Colonic mucosa (tissue), 4 donors: Measurements from ENCODE around the gene LILRB4. TPM values are rescaled to one million over a fixed set of nuclear protein-coding genes. Genes with fewer than 3 reads are reported as not detected.
"Not testable (repeated sequence)": the region's sequence is repeated elsewhere in the genome, so short reads cannot be mapped to it uniquely, and the experiment has no call there.

Experiments
- DNase-seq: peaks from one replicate; pipeline ENCODE4 v3.0.0-alpha.2; 2020
- H3K27ac ChIP-seq: fragments of 200-600 bp; one replicate; pipeline ENCODE4 v1.8.0; 2021
- H3K27me3 ChIP-seq: fragments of 200-600 bp; one replicate; pipeline ENCODE4 v1.8.0; 2021
- H3K36me3 ChIP-seq: fragments of 200-600 bp; one replicate; pipeline ENCODE4 v1.8.0; 2021
- H3K4me1 ChIP-seq: fragments of 200-600 bp; one replicate; pipeline ENCODE4 v1.8.0; 2021; ENCODE audit warnings: mild to moderate bottlenecking
- H3K4me3 ChIP-seq: fragments of 200-600 bp; one replicate; pipeline ENCODE4 v1.8.0; 2021
- H3K9ac ChIP-seq, 2 donors: one replicate each; pipeline ENCODE4 v1.7.0; 2013; ENCODE audit warnings: control low read depth in 2 of 2, low read depth in 2 of 2, low read length in 2 of 2
- H3K9me3 ChIP-seq: fragments of 200-600 bp; one replicate; pipeline ENCODE4 v1.8.0; 2021
- CTCF ChIP-seq: fragments of 200-600 bp; IDR thresholded peaks from one replicate; pipeline ENCODE4 v1.8.0; 2022; ENCODE audit warnings: antibody characterized with exemption, mild to moderate bottlenecking
- intact Hi-C: fragments of 100-400 bp; cut with DNase I; formaldehyde crosslinking; loops from one replicate; pipeline ENCODE4 v1.14.1; 2022
- total RNA-seq, 2 donors: library from RNA; stranded (reverse); fragmentation: NEBNext Ultra II Directional in 1 of 2; extraction: Animal tissue kit (Norgen Biotek cat#: 25700) in 1 of 2; gene quantifications; one replicate each; pipeline ENCODE4 v1.2.1, GENCODE V29; 2021
- donor health status: healthy.
- donor health status: DM: no; HTN: no; CAD: no.
- donor health status: DM: no; HTN: no; CAD: no.

LILRB4 gene
- total RNA-seq, 2 donors from 2014 or later: 1.4 to 2.8 TPM

GRCh38 chr19:54694648-54695047 lies 31.9 kb downstream of the LILRB4 start:
- H3K36me3 ChIP-seq: no peaks in the 10 kb centered on the region
- no peaks in the 10 kb centered on the region for H3K9me3 ChIP-seq
- no peak for TF ChIP-seq CTCF
- H3K4me3 ChIP-seq: no peak overlapping the region
- intact Hi-C loops: no loop called here
- H3K27me3 ChIP-seq: no peaks in the 10 kb centered on the region
- no peak overlapping the region for H3K9ac ChIP-seq
- no peak for DNase-seq
- H3K27ac ChIP-seq: no peak overlapping the region
- no peaks in the 10 kb centered on the region for H3K4me1 ChIP-seq

- Histone ChIP-seq H3K9me3 (no peaks in the 10 kb centered on the region), H3K4me1 (no peaks in the 10 kb centered on the region), H3K27me3 (no peaks in the 10 kb centered on the region), H3K9ac (no peak overlapping the region), H3K4me3 (no peak overlapping the region), H3K36me3 (no peaks in the 10 kb centered on the region), H3K27ac (no peak overlapping the region)
- no peak for DNase-seq
- no peak for TF ChIP-seq CTCF
- intact Hi-C loops: no loop called here
Measured at GRCh38 chr19:54696117-54696548, 33.3 kb downstream of the LILRB4 start.

GRCh38 chr19:54696766-54697165 lies 34.0 kb downstream of the LILRB4 start:
- no peak for TF ChIP-seq CTCF
- H3K4me1 ChIP-seq: no peaks in the 10 kb centered on the region
- H3K9ac ChIP-seq: no peak overlapping the region

GRCh38 chr19:54697716-54698115 lies 34.9 kb downstream of the LILRB4 start:
- H3K4me1 ChIP-seq, H3K4me3 ChIP-seq, intact Hi-C loops, H3K36me3 ChIP-seq, H3K9me3 ChIP-seq, H3K9ac ChIP-seq, H3K27me3 ChIP-seq, DNase-seq, H3K27ac ChIP-seq: not testable (repeated sequence)

More at GRCh38 chr19:54696766-54697165, 34.0 kb downstream of the LILRB4 start:
- intact Hi-C loops: no loop called here
- Histone ChIP-seq H3K27ac (no peak overlapping the region), H3K9me3 (no peaks in the 10 kb centered on the region), H3K4me3 (no peak overlapping the region), H3K27me3 (no peaks in the 10 kb centered on the region), H3K36me3 (no peaks in the 10 kb centered on the region)
- DNase-seq: no peak

GRCh38 chr19:54704928-54705327 lies 42.1 kb downstream of the LILRB4 start:
- H3K4me3 ChIP-seq: no peak overlapping the region
- H3K9me3 ChIP-seq: no peaks in the 10 kb centered on the region
- H3K27me3 ChIP-seq: no peaks in the 10 kb centered on the region
- no peak overlapping the region for H3K9ac ChIP-seq
- H3K36me3 ChIP-seq: no peaks in the 10 kb centered on the region
- no peak overlapping the region for H3K27ac ChIP-seq
- no peak for DNase-seq
- TF ChIP-seq CTCF: no peak
- H3K4me1 ChIP-seq: no peaks in the 10 kb centered on the region
- intact Hi-C loops: no loop called here

GRCh38 chr19:54707962-54708361 lies 45.2 kb downstream of the LILRB4 start:
- DNase-seq: no peak
- Histone ChIP-seq H3K9me3 (no peaks in the 10 kb centered on the region), H3K9ac (no peak overlapping the region), H3K27ac (no peak overlapping the region), H3K36me3 (no peaks in the 10 kb centered on the region), H3K4me3 (no peak overlapping the region), H3K27me3 (no peaks in the 10 kb centered on the region), H3K4me1 (no peaks in the 10 kb centered on the region)
- TF ChIP-seq CTCF: no peak
- intact Hi-C loops: no loop called here
